HCT116 (cell line): Measurements from ENCODE around the gene AFAP1L1. TPM values are rescaled to one million over a fixed set of nuclear protein-coding genes. Genes with fewer than 3 reads are reported as not detected.

Experiments
- ATAC-seq: fragments of 200-7000 bp; cut with Tn5 transposase; 2 replicates; pipeline ENCODE4 v1.9.1; 2020; ENCODE audit warnings: mild to moderate bottlenecking, moderate library complexity
- BruUV-seq: library from RNA; stranded (reverse); fragments of 400-500 nt; replicated peaks from 2 replicates; lab custom pipeline; 2021; lab: Mats Ljungman, UMichigan
- CTCF ChIA-PET: fragments of 300-600 bp; sonication (Branson Sonifier 250); formaldehyde crosslinking; loops from one replicate; lab custom pipeline; 2021; ENCODE audit warnings: antibody characterized with exemption; lab: Charles Lee
- POLR2A ChIA-PET: fragments of 300-600, 350-600 bp; sonication (Branson Sonifier 250); formaldehyde crosslinking; loops from one replicate; lab custom pipeline; 2021; ENCODE audit warnings: antibody characterized with exemption; lab: Charles Lee
- RAD21 ChIA-PET, 2 experiments: fragments of 300-600 bp; sonication (Branson Sonifier 250); formaldehyde crosslinking; loops; one replicate each; lab custom pipeline; 2023; ENCODE audit warnings: low total read pairs in 2 of 2; ENCODE audit not compliant: uncharacterized antibody in 2 of 2, unreplicated experiment in 2 of 2, low non-redundant PET in 1 of 2; lab: Charles Lee
- DNase-seq: peaks from one replicate; pipeline ENCODE4 v3.0.0-alpha.2; 2010; ENCODE audit warnings: low read depth, low spot score
- H2AFZ ChIP-seq: fragments of 200-600 bp; shearing (Covaris generic), sonication (generic); 2 replicates; pipeline ENCODE4 v1.6.1; 2017; ENCODE audit warnings: low read depth, mixed run types, mixed read lengths, antibody characterized with exemption, low read length; ENCODE audit not compliant: poor library complexity, severe bottlenecking
- H3K27ac ChIP-seq: 2 replicates; pipeline ENCODE4 v1.5.1; 2012; ENCODE audit warnings: low read depth, low read length
- H3K27me3 ChIP-seq: fragments of 200-600 bp; sonication (generic); 2 replicates; pipeline ENCODE4 v1.6.1; 2016; ENCODE audit warnings: mixed run types, low read length, mixed read lengths; ENCODE audit not compliant: insufficient read depth
- H3K36me3 ChIP-seq, 2 experiments: fragments of 200-500 bp in 1 of 2; fragments of 200-600 bp in 1 of 2; sonication (Bioruptor generic) in 1 of 2; sonication (generic) in 1 of 2; 2 replicates each; pipeline versions ENCODE4 v1.5.1 to v1.6.1; 2014 to 2016; ENCODE audit warnings: low read length in 2 of 2, inconsistent platforms in 1 of 2, mixed read lengths in 1 of 2, mixed run types in 1 of 2; ENCODE audit not compliant: insufficient read depth in 2 of 2, control insufficient read depth in 1 of 2
- H3K4me1 ChIP-seq, 2 experiments: fragments of 200-600 bp in 1 of 2; sonication (generic) in 1 of 2; 2 replicates each; pipeline versions ENCODE4 v1.5.1 to v1.6.1; 2012 to 2017; ENCODE audit warnings: low read length in 2 of 2, inconsistent platforms in 1 of 2, mild to moderate bottlenecking in 1 of 2, mixed read lengths in 1 of 2, mixed run types in 1 of 2, moderate library complexity in 1 of 2; ENCODE audit not compliant: insufficient read depth in 2 of 2, control insufficient read depth in 1 of 2
- H3K4me2 ChIP-seq: fragments of 200-600 bp; sonication (generic); 2 replicates; pipeline ENCODE4 v1.6.1; 2017; ENCODE audit warnings: mixed run types, low read length, mixed read lengths
- H3K4me3 ChIP-seq, 2 experiments: fragments of 200-600 bp in 1 of 2; sonication (generic) in 1 of 2; replicated peaks in 1 of 2; 2 replicates each; pipeline ENCODE4 v1.5.1; 2011 to 2016; ENCODE audit warnings: low read length in 2 of 2, control low read depth in 1 of 2, low read depth in 1 of 2, mild to moderate bottlenecking in 1 of 2, mixed read lengths in 1 of 2, mixed run types in 1 of 2
- H3K79me2 ChIP-seq: fragments of 200-600 bp; sonication (generic); 2 replicates; pipeline ENCODE4 v1.6.1; 2017; ENCODE audit warnings: mild to moderate bottlenecking, mixed run types, low read length, moderate library complexity, mixed read lengths; ENCODE audit not compliant: insufficient read depth
- H3K9ac ChIP-seq: fragments of 200-600 bp; sonication (generic); 2 replicates; pipeline ENCODE4 v1.6.1; 2016; ENCODE audit warnings: low read length, mixed read lengths
- H3K9me2 ChIP-seq: fragments of 200-600 bp; sonication (generic), shearing (Covaris generic); 2 replicates; pipeline ENCODE4 v1.6.1; 2017; ENCODE audit warnings: mixed run types, mild to moderate bottlenecking, moderate library complexity; ENCODE audit not compliant: insufficient read depth
- H3K9me3 ChIP-seq, 2 experiments: fragments of 200-500 bp in 1 of 2; fragments of 200-600 bp in 1 of 2; sonication (Bioruptor generic) in 1 of 2; sonication (generic) in 1 of 2; 2 replicates each; pipeline ENCODE4 v1.6.1; 2014 to 2017; ENCODE audit warnings: low read length in 2 of 2, mixed read lengths in 2 of 2, inconsistent platforms in 1 of 2, low read depth in 1 of 2, mild to moderate bottlenecking in 1 of 2, mixed run types in 1 of 2, moderate library complexity in 1 of 2; ENCODE audit not compliant: control insufficient read depth in 1 of 2, insufficient read depth in 1 of 2
- H4K20me1 ChIP-seq: fragments of 200-600 bp; sonication (generic), shearing (Covaris generic); 2 replicates; pipeline ENCODE4 v1.6.1; 2017; ENCODE audit warnings: mixed run types, mild to moderate bottlenecking, moderate library complexity; ENCODE audit not compliant: insufficient read depth
- CBX3 ChIP-seq: IDR thresholded peaks from 2 replicates; pipeline ENCODE4 v1.6.1; 2012; ENCODE audit warnings: low read depth
- ELF1 ChIP-seq: IDR thresholded peaks from 2 replicates; pipeline ENCODE4 v1.6.1; 2012; ENCODE audit warnings: low read depth, borderline replicate concordance
- EZH2 ChIP-seq: fragments of 200-600 bp; sonication (generic); IDR thresholded peaks from 2 replicates; pipeline ENCODE4 v1.6.1; 2017; ENCODE audit warnings: antibody characterized with exemption, mixed run types
- JUND ChIP-seq: IDR thresholded peaks from 2 replicates; pipeline ENCODE4 v1.6.1; 2012
- POLR2A ChIP-seq: IDR thresholded peaks from 2 replicates; pipeline ENCODE4 v1.7.0; 2011; ENCODE audit warnings: borderline replicate concordance; ENCODE audit not compliant: insufficient read depth, insufficient read length; ENCODE audit errors: extremely low read depth
- POLR2AphosphoS5 ChIP-seq: IDR thresholded peaks from 2 replicates; pipeline ENCODE4 v1.6.1; 2011; ENCODE audit warnings: mild to moderate bottlenecking, low read depth, low read length, moderate library complexity
- ZFX ChIP-seq: fragments of 450-650 bp; IDR thresholded peaks from 2 replicates; pipeline ENCODE4 v1.6.1; 2017
- ZNF274 ChIP-seq: fragments of 200-500 bp; sonication (Bioruptor generic); IDR thresholded peaks from 2 replicates; pipeline ENCODE4 v1.6.1; 2014; ENCODE audit warnings: mild to moderate bottlenecking, low read depth, low read length, inconsistent platforms
- intact Hi-C: fragments of 100-400 bp; cut with micrococcal nuclease; formaldehyde crosslinking; loops from 2 replicates; pipeline ENCODE4 v1.10.0; 2022
- total RNA-seq: library from RNA; stranded (reverse); gene quantifications from one replicate; pipeline ENCODE4 v1.2.1, GENCODE V29; 2021; ENCODE audit not compliant: unreplicated experiment
- TF ChIP-seq, protein P1 (sequence below): IDR thresholded peaks from 2 replicates; pipeline ENCODE4 v1.6.1; 2012; ENCODE audit warnings: low read depth
- TF ChIP-seq, protein P2 (sequence below): IDR thresholded peaks from 2 replicates; pipeline ENCODE4 v1.6.1; 2012
- TF ChIP-seq, protein P3 (sequence below), 3 experiments: fragments of 200-600 bp in 1 of 3; sonication (generic) in 1 of 3; IDR thresholded peaks in 2 of 3; conservative IDR thresholded peaks in 1 of 3; 2 replicates each; pipeline ENCODE4 v1.5.1; 2012 to 2017; ENCODE audit warnings: low read depth in 2 of 3, low read length in 2 of 3, antibody characterized with exemption in 1 of 3, borderline replicate concordance in 1 of 3, control low read depth in 1 of 3, mild to moderate bottlenecking in 1 of 3, mixed read lengths in 1 of 3, mixed run types in 1 of 3, moderate library complexity in 1 of 3; ENCODE audit not compliant: insufficient read depth in 1 of 3

The AFAP1L1 gene
- total RNA-seq, 1 experiment from 2014 or later = 4.3 TPM

DNA sequence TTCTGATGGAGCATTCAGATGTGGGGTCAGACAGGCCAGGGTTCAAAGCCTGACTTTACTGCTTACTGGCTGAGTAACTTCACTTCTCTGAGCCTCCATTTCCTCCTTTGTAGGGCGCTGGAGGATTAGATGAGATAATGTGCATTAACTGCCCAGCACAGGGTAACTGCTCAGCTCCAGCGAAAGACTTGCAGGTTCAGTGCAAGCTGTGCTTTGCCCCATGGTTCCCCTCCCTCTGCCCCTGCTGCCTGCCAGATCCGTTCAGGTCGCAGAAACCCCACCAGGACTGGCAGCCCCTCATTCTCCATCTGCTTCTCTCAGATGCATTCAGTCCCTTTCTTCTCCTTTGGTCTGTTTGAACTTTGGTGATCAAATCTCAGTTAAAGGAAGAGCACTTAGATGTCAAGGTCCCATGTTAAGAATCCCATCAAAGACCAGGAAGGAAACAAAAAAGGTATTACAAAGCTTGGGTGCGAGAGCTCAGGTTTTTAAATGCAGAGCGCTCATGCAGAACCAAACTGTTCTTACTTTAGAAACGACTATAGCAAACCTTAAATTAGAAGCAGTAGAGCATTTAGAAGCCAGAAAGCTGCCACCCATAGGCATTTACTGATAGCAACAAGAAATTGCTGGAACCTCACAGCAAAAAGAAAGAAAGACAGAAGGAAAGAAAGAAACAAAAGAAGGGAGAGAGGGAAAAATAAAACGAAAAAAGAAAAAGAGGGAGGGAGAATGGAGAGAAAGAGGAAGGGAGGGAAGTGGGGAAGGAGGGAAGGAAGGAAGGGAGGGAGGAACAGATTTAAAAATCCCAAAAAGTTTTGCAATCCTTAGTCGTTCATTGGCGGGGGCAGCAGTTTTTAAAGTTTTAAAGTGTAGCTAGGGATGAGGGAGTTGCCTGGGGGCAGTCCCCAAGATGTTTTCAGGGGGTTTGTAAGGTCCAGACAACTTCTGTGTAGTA lies 23.5 kb downstream of the AFAP1L1 start:
- Histone ChIP-seq H2AFZ (no peak overlapping the region), H3K9me3 (no peaks in the 10 kb centered on the region), H3K36me3 (no peaks in the 10 kb centered on the region), H4K20me1 (no peaks in the 10 kb centered on the region), H3K9me2 (no peaks in the 10 kb centered on the region), H3K4me3 (no peak overlapping the region), H3K79me2 (no peaks in the 10 kb centered on the region), H3K4me2 (no peak overlapping the region), H3K27ac (no peak overlapping the region), H3K9ac (no peak overlapping the region), H3K4me1 (peaks cover 0 to 13% of the 10 kb centered on the region in 2 experiments; a peak in 3 of 4 replicates), H3K27me3 (no peaks in the 10 kb centered on the region)
- BruUV-seq = no TSS peak
- intact Hi-C loops = no loop called here
- TF ChIP-seq ZNF274 (no peak), EZH2 (no peak), JUND (no peak), CBX3 (no peak), POLR2A (no peak), POLR2AphosphoS5 (no peak), ZFX (no peak), ELF1 (no peak)
- TF ChIP-seq, protein P1, sequence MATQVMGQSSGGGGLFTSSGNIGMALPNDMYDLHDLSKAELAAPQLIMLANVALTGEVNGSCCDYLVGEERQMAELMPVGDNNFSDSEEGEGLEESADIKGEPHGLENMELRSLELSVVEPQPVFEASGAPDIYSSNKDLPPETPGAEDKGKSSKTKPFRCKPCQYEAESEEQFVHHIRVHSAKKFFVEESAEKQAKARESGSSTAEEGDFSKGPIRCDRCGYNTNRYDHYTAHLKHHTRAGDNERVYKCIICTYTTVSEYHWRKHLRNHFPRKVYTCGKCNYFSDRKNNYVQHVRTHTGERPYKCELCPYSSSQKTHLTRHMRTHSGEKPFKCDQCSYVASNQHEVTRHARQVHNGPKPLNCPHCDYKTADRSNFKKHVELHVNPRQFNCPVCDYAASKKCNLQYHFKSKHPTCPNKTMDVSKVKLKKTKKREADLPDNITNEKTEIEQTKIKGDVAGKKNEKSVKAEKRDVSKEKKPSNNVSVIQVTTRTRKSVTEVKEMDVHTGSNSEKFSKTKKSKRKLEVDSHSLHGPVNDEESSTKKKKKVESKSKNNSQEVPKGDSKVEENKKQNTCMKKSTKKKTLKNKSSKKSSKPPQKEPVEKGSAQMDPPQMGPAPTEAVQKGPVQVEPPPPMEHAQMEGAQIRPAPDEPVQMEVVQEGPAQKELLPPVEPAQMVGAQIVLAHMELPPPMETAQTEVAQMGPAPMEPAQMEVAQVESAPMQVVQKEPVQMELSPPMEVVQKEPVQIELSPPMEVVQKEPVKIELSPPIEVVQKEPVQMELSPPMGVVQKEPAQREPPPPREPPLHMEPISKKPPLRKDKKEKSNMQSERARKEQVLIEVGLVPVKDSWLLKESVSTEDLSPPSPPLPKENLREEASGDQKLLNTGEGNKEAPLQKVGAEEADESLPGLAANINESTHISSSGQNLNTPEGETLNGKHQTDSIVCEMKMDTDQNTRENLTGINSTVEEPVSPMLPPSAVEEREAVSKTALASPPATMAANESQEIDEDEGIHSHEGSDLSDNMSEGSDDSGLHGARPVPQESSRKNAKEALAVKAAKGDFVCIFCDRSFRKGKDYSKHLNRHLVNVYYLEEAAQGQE = no peak
- TF ChIP-seq, protein P2, sequence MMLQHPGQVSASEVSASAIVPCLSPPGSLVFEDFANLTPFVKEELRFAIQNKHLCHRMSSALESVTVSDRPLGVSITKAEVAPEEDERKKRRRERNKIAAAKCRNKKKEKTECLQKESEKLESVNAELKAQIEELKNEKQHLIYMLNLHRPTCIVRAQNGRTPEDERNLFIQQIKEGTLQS = no peak
- TF ChIP-seq, protein P3, sequence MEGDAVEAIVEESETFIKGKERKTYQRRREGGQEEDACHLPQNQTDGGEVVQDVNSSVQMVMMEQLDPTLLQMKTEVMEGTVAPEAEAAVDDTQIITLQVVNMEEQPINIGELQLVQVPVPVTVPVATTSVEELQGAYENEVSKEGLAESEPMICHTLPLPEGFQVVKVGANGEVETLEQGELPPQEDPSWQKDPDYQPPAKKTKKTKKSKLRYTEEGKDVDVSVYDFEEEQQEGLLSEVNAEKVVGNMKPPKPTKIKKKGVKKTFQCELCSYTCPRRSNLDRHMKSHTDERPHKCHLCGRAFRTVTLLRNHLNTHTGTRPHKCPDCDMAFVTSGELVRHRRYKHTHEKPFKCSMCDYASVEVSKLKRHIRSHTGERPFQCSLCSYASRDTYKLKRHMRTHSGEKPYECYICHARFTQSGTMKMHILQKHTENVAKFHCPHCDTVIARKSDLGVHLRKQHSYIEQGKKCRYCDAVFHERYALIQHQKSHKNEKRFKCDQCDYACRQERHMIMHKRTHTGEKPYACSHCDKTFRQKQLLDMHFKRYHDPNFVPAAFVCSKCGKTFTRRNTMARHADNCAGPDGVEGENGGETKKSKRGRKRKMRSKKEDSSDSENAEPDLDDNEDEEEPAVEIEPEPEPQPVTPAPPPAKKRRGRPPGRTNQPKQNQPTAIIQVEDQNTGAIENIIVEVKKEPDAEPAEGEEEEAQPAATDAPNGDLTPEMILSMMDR (IDR thresholded peaks at IDR 0.05 in 2 of 3, conservative IDR thresholded peaks at IDR 0.05 in 1 of 3; ENCODE audit: borderline replicate concordance in 1 of 3, insufficient read depth in 1 of 3, low read depth in 2 of 3, low read length in 2 of 3) = no peak
- DNase-seq = no peak
- RAD21 ChIA-PET = no interaction called here
- no peak for ATAC-seq
- CTCF ChIA-PET = no interaction called here
- POLR2A ChIA-PET = no interaction called here
